ENCODE results near the gene ABHD8. TPM values are rescaled to one million over a fixed set of nuclear protein-coding genes. Genes with fewer than 3 reads are reported as not detected.

The ABHD8 gene
- total and polyA plus RNA-seq, 2 of the 13 experiments (the other 11 are each of a cell fraction or from before 2014, with no cell fraction given): 6.3 to 7.2 TPM

DNA sequence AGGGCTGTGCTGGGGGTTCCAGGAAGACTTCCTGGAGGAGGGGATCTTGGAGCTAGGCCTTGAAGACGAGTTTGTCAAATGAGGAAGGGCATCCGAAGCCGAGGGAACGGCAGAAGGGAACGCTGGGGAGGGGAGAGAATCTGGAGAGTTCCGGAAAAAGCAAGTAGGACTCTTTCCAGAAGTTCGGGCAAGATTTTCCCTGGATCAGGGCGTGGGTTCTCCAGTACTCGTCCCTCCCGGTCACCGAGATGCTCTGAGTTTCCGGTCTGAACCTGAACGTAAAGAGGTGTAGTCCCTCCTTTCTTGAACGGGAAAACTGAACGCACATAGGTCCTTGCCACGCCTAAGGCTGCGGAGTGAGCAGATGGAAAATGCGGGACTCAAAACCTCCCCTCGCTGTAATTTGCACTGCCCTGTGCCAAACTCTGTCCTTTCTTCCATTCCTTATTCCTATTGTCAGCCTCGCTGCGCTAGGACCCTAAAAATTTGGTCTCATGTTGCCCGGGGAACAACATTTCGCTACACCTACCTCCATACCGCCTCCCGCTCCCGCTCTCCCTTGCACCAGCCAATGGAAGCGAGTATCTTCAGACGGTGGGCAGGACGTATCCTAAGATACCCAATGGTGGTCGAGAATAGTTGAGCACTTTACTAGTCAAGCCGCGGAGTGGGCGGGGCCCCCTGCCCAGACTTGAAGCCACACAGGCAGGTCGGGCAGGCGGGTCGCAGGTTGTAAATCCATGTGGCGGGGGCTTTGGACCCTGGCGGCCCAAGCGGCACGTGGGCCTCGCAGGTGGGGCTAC, 33.8 kb upstream of the ABHD8 start, which contains the start of gene GTPBP3 (continued):
- TF ChIP-seq, protein P1, sequence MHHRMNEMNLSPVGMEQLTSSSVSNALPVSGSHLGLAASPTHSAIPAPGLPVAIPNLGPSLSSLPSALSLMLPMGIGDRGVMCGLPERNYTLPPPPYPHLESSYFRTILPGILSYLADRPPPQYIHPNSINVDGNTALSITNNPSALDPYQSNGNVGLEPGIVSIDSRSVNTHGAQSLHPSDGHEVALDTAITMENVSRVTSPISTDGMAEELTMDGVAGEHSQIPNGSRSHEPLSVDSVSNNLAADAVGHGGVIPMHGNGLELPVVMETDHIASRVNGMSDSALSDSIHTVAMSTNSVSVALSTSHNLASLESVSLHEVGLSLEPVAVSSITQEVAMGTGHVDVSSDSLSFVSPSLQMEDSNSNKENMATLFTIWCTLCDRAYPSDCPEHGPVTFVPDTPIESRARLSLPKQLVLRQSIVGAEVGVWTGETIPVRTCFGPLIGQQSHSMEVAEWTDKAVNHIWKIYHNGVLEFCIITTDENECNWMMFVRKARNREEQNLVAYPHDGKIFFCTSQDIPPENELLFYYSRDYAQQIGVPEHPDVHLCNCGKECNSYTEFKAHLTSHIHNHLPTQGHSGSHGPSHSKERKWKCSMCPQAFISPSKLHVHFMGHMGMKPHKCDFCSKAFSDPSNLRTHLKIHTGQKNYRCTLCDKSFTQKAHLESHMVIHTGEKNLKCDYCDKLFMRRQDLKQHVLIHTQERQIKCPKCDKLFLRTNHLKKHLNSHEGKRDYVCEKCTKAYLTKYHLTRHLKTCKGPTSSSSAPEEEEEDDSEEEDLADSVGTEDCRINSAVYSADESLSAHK (CRISPR knock-in tag; IDR thresholded peaks at IDR 0.05; ENCODE audit: borderline replicate concordance): no peak
- TF ChIP-seq, protein P2, sequence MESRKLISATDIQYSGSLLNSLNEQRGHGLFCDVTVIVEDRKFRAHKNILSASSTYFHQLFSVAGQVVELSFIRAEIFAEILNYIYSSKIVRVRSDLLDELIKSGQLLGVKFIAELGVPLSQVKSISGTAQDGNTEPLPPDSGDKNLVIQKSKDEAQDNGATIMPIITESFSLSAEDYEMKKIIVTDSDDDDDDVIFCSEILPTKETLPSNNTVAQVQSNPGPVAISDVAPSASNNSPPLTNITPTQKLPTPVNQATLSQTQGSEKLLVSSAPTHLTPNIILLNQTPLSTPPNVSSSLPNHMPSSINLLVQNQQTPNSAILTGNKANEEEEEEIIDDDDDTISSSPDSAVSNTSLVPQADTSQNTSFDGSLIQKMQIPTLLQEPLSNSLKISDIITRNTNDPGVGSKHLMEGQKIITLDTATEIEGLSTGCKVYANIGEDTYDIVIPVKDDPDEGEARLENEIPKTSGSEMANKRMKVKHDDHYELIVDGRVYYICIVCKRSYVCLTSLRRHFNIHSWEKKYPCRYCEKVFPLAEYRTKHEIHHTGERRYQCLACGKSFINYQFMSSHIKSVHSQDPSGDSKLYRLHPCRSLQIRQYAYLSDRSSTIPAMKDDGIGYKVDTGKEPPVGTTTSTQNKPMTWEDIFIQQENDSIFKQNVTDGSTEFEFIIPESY (CRISPR knock-in tag; IDR thresholded peaks at IDR 0.05): peak; percentile 37; the same call in 1 of the 2 replicates
- TF ChIP-seq, protein P3, sequence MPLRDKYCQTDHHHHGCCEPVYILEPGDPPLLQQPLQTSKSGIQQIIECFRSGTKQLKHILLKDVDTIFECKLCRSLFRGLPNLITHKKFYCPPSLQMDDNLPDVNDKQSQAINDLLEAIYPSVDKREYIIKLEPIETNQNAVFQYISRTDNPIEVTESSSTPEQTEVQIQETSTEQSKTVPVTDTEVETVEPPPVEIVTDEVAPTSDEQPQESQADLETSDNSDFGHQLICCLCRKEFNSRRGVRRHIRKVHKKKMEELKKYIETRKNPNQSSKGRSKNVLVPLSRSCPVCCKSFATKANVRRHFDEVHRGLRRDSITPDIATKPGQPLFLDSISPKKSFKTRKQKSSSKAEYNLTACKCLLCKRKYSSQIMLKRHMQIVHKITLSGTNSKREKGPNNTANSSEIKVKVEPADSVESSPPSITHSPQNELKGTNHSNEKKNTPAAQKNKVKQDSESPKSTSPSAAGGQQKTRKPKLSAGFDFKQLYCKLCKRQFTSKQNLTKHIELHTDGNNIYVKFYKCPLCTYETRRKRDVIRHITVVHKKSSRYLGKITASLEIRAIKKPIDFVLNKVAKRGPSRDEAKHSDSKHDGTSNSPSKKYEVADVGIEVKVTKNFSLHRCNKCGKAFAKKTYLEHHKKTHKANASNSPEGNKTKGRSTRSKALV (CRISPR knock-in tag; IDR thresholded peaks at IDR 0.05): no peak
- TF ChIP-seq MXD4 (CRISPR knock-in tag; IDR thresholded peaks at IDR 0.05): peak; percentile 36; the same call in 1 of the 2 replicates
- no peak for TF ChIP-seq TCF7 (IDR thresholded peaks at IDR 0.05; ENCODE audit: low read depth)
- TF ChIP-seq ATF7-NPFF (CRISPR knock-in tag; IDR thresholded peaks at IDR 0.05; ENCODE audit: low read depth): peak; percentile 77
- peak; percentile 62; the same call in 2 of the 3 replicates for TF ChIP-seq MXI1 (IDR thresholded peaks at IDR 0.05; ENCODE audit: borderline replicate concordance, low read depth, low read length)
- TF ChIP-seq ZNF34 (CRISPR knock-in tag; IDR thresholded peaks at IDR 0.05; ENCODE audit: borderline replicate concordance): peak; percentile 60; the same call in 1 of the 2 replicates
- TF ChIP-seq HDAC2 (CRISPR knock-in tag; IDR thresholded peaks at IDR 0.05): peak; percentile 59; the same call in 1 of the 2 replicates
- peak; percentile 66 for TF ChIP-seq PHF8 (CRISPR knock-in tag; IDR thresholded peaks at IDR 0.05)
- no peak for TF ChIP-seq ZBTB4 (CRISPR knock-in tag; IDR thresholded peaks at IDR 0.05; ENCODE audit: borderline replicate concordance)
- no peak; the same call in 1 of the 2 replicates for TF ChIP-seq ZNF556 (CRISPR knock-in tag; IDR thresholded peaks at IDR 0.05; ENCODE audit: borderline replicate concordance)
- TF ChIP-seq MEIS1 (CRISPR knock-in tag; IDR thresholded peaks at IDR 0.05; ENCODE audit: borderline replicate concordance): no peak
- peak; percentile 47 for TF ChIP-seq FOSL2 (CRISPR knock-in tag; IDR thresholded peaks at IDR 0.05)
- TF ChIP-seq ZNF788 (CRISPR knock-in tag; IDR thresholded peaks at IDR 0.05; ENCODE audit: borderline replicate concordance): peak; percentile 75; the same call in 1 of the 2 replicates
- TF ChIP-seq ZNF468 (CRISPR knock-in tag; IDR thresholded peaks at IDR 0.05): no peak
- TF ChIP-seq ZSCAN22 (CRISPR knock-in tag; IDR thresholded peaks at IDR 0.05): no peak
- TF ChIP-seq DRAP1 (CRISPR knock-in tag; IDR thresholded peaks at IDR 0.05): peak; percentile 97
